H9 (cell line): ENCODE data around the gene FAM170B. TPM values are rescaled to one million over a fixed set of nuclear protein-coding genes. Genes with fewer than 3 reads are reported as not detected.
A peak's percentile ranks its signal among the peaks of the same experiment; 100 is the strongest.

Experiments used
- DNase-seq: peaks from one replicate; pipeline ENCODE4 v3.0.0-alpha.2; 2017
- H2AFZ ChIP-seq: one replicate; pipeline ENCODE4 v1.6.1; 2013; ENCODE audit warnings: mild to moderate bottlenecking, low read length, control low read depth, moderate library complexity
- H2AK5ac ChIP-seq: 2 replicates; pipeline ENCODE4 v1.6.1; 2013; ENCODE audit warnings: low read length, control low read depth, mixed read lengths; ENCODE audit not compliant: insufficient read length
- H2BK120ac ChIP-seq: one replicate; pipeline ENCODE4 v1.6.1; 2013; ENCODE audit warnings: low read depth, mild to moderate bottlenecking, low read length, control low read depth, inconsistent platforms; ENCODE audit not compliant: poor library complexity, severe bottlenecking
- H2BK12ac ChIP-seq: 2 replicates; pipeline ENCODE4 v1.6.1; 2013; ENCODE audit warnings: low read length, control low read depth, mixed read lengths, low read depth; ENCODE audit not compliant: insufficient read length
- H2BK15ac ChIP-seq: 2 replicates; pipeline ENCODE4 v1.6.1; 2013; ENCODE audit warnings: low read depth, low read length, control low read depth
- H2BK20ac ChIP-seq: one replicate; pipeline ENCODE4 v1.6.1; 2013; ENCODE audit warnings: low read depth, mild to moderate bottlenecking, low read length, control low read depth, inconsistent platforms; ENCODE audit not compliant: poor library complexity, severe bottlenecking
- H2BK5ac ChIP-seq: 2 replicates; pipeline ENCODE4 v1.6.1; 2013; ENCODE audit warnings: low read length, control low read depth, mixed read lengths; ENCODE audit not compliant: insufficient read length
- H3K14ac ChIP-seq: 2 replicates; pipeline ENCODE4 v1.6.1; 2013; ENCODE audit warnings: low read length, control low read depth; ENCODE audit not compliant: insufficient read depth
- H3K18ac ChIP-seq: 2 replicates; pipeline ENCODE4 v1.6.1; 2013; ENCODE audit warnings: low read depth, mild to moderate bottlenecking, mixed read lengths, low read length, control low read depth; ENCODE audit not compliant: insufficient read length
- H3K23ac ChIP-seq: 2 replicates; pipeline ENCODE4 v1.6.1; 2013; ENCODE audit warnings: low read length, control low read depth, mixed read lengths, low read depth; ENCODE audit not compliant: insufficient read length
- H3K23me2 ChIP-seq: 2 replicates; pipeline ENCODE4 v1.6.1; 2013; ENCODE audit warnings: low read depth, mild to moderate bottlenecking, mixed read lengths, low read length, control low read depth; ENCODE audit not compliant: insufficient read length, poor library complexity, severe bottlenecking
- H3K27ac ChIP-seq: 2 replicates; pipeline ENCODE4 v1.5.1; 2013; ENCODE audit warnings: low read length, control low read depth, mixed read lengths, low read depth; ENCODE audit not compliant: insufficient read length
- H3K27me3 ChIP-seq: 2 replicates; pipeline ENCODE4 v1.6.1; 2013; ENCODE audit warnings: low read length, control low read depth, inconsistent platforms; ENCODE audit not compliant: insufficient read depth
- H3K4ac ChIP-seq: 2 replicates; pipeline ENCODE4 v1.6.1; 2013; ENCODE audit warnings: low read depth, mild to moderate bottlenecking, control low read depth, inconsistent platforms, low read length, moderate library complexity
- H3K4me1 ChIP-seq: 2 replicates; pipeline ENCODE4 v1.6.1; 2013; ENCODE audit warnings: low read length, control low read depth, inconsistent platforms; ENCODE audit not compliant: insufficient read depth
- H3K4me2 ChIP-seq: 2 replicates; pipeline ENCODE4 v1.6.1; 2013; ENCODE audit warnings: low read length, control low read depth, mixed read lengths; ENCODE audit not compliant: insufficient read length, insufficient read depth
- H3K56ac ChIP-seq: 2 replicates; pipeline ENCODE4 v1.6.1; 2013; ENCODE audit warnings: low read depth, mild to moderate bottlenecking, mixed read lengths, low read length, control low read depth; ENCODE audit not compliant: insufficient read length
- H3K79me1 ChIP-seq: 2 replicates; pipeline ENCODE4 v1.6.1; 2013; ENCODE audit warnings: low read depth, mild to moderate bottlenecking, moderate library complexity, low read length, control low read depth, inconsistent platforms; ENCODE audit not compliant: insufficient read depth, poor library complexity, severe bottlenecking
- H3K79me2 ChIP-seq: 2 replicates; pipeline ENCODE4 v1.6.1; 2013; ENCODE audit warnings: low read length, control low read depth, inconsistent platforms; ENCODE audit not compliant: insufficient read depth
- H3K9ac ChIP-seq: 2 replicates; pipeline ENCODE4 v1.6.1; 2013; ENCODE audit warnings: low read length, control low read depth, mixed read lengths; ENCODE audit not compliant: insufficient read length; ENCODE audit errors: extremely low read depth
- H3K9me3 ChIP-seq: one replicate; pipeline ENCODE4 v1.6.1; 2013; ENCODE audit warnings: low read depth, low read length, inconsistent platforms; ENCODE audit not compliant: control insufficient read depth
- H3T11ph ChIP-seq: one replicate; pipeline ENCODE4 v1.6.1; 2013; ENCODE audit warnings: mild to moderate bottlenecking, low read length, control low read depth, inconsistent platforms
- H4K20me1 ChIP-seq: one replicate; pipeline ENCODE4 v1.6.1; 2013; ENCODE audit not compliant: control insufficient read depth, insufficient read length, insufficient read depth
- H4K5ac ChIP-seq: 2 replicates; pipeline ENCODE4 v1.6.1; 2013; ENCODE audit warnings: low read depth, mild to moderate bottlenecking, mixed read lengths, low read length, control low read depth; ENCODE audit not compliant: insufficient read length
- H4K8ac ChIP-seq: replicated peaks from 2 replicates; pipeline ENCODE4 v1.6.1; 2013; ENCODE audit warnings: low read length, control low read depth, mixed read lengths, low read depth; ENCODE audit not compliant: insufficient read length
- H4K91ac ChIP-seq: 2 replicates; pipeline ENCODE4 v1.6.1; 2013; ENCODE audit warnings: low read depth, mild to moderate bottlenecking, moderate library complexity, mixed read lengths, low read length, control low read depth; ENCODE audit not compliant: insufficient read length
- H3K27ac Mint-ChIP-seq, 3 experiments: 2 replicates in 2 of 3; 3 replicates in 1 of 3; pipeline ENCODE4 v1.8.0; 2020 to 2021; ENCODE audit warnings: mixed read lengths in 3 of 3, mild to moderate bottlenecking in 1 of 3, moderate library complexity in 1 of 3
- H3K27me3 Mint-ChIP-seq: 2 replicates; pipeline ENCODE4 v1.8.0; 2021; ENCODE audit warnings: low read depth, mild to moderate bottlenecking, moderate library complexity, mixed read lengths
- H3K36me3 Mint-ChIP-seq, 3 experiments: 2 replicates in 2 of 3; 3 replicates in 1 of 3; pipeline ENCODE4 v1.8.0; 2020 to 2021; ENCODE audit warnings: low read depth in 3 of 3, mixed read lengths in 3 of 3; ENCODE audit not compliant: insufficient read depth in 1 of 3
- H3K4me1 Mint-ChIP-seq, 2 experiments: 2 replicates each; pipeline ENCODE4 v1.8.0; 2020; ENCODE audit warnings: mixed read lengths in 2 of 2
- H3K4me3 Mint-ChIP-seq, 2 experiments: 2 replicates in 1 of 2; 3 replicates in 1 of 2; pipeline ENCODE4 v1.8.0; 2020 to 2021; ENCODE audit warnings: mild to moderate bottlenecking in 2 of 2, mixed read lengths in 2 of 2, moderate library complexity in 1 of 2
- H3K9me3 Mint-ChIP-seq, 2 experiments: 2 replicates in 1 of 2; 3 replicates in 1 of 2; pipeline ENCODE4 v1.8.0; 2020; ENCODE audit warnings: mild to moderate bottlenecking in 2 of 2, mixed read lengths in 2 of 2, moderate library complexity in 1 of 2
- CTCF ChIP-seq: fragments of 200-600 bp; sonication (generic); conservative IDR thresholded peaks from 3 replicates; pipeline ENCODE4 v1.8.0; 2021; ENCODE audit warnings: antibody characterized with exemption, mild to moderate bottlenecking
- WGBS: extraction: QIAGEN DNeasy Blood & Tissue Kit; methylation state at CpG from one replicate; pipeline ENCODE4 v1.1.7; 2013; ENCODE audit warnings: missing lambda C conversion rate, low lambda C conversion rate, mixed read lengths; ENCODE audit not compliant: insufficient read length; ENCODE audit errors: extremely low coverage; 5-methylcytosine and 5-hydroxymethylcytosine counted together
- total RNA-seq: library from RNA; stranded (reverse); gene quantifications from 2 replicates; pipeline ENCODE4 v1.2.1, GENCODE V29; 2021

FAM170B gene
- total RNA-seq, 1 experiment from 2014 or later: not detected

DNA sequence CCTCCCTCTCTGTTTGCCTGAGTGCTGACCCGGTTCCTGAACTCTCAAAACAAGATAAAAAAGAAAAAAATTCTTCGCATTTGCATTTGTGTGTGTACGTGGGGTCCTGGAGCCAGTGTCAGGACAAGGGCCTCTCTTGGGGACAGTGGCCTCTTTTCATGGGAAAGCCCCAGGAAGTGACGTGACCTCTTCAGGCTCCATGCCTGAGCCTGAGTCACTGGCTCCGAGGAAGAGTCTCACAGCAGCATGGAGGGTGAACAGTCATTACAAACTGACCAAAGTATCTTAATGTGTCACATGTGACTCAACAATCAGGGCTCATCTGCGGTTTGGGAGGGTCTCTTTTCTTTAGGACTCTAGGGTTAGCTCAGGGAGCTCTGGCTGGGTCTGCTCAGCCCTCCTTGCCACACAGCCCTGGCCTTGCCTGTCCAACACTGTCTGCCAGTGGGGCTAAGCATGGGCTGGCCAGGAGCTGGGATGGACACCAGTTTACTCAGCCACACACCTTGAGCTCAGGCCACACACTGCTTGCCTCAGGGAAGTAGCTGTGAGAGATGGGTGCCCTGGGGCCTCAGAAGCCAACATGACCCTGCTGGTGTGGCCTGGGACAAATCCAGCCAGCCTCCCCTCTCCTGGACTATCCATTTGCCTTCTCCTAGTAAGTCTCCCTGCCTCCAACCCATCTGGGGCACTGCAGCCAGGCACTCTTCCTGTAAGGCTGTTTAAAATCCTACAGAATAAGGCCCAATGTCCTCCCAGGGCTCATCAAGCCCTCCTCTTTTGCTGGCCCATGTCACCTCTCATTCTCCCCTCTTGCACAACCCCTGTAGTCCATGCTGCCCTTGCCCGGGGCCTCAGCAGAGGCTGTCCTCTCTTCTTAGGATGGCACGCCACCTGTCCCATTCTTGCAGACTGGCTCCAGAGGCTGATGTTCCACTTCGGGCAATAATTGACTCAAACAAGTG lies 43.9 kb upstream of the FAM170B start:
- Histone ChIP-seq H3K79me2 (no peaks in the 10 kb centered on the region), H4K5ac (no peak overlapping the region), H3K23ac (no peak overlapping the region), H3K4me2 (no peak overlapping the region), H3K9me3 (no peaks in the 10 kb centered on the region), H3K18ac (no peak overlapping the region), H3K79me1 (no peaks in the 10 kb centered on the region), H2AK5ac (no peak overlapping the region), H3K9ac (no peak overlapping the region), H3T11ph (no peak overlapping the region), H4K91ac (no peak overlapping the region), H3K14ac (no peak overlapping the region; the same call in 1 of the 2 replicates), H4K20me1 (no peaks in the 10 kb centered on the region), H2BK120ac (no peak overlapping the region), H3K4me1 (no peaks in the 10 kb centered on the region), H2BK15ac (no peak overlapping the region), H2BK12ac (no peak overlapping the region), H3K4ac (no peak overlapping the region), H2BK5ac (no peak overlapping the region), H3K23me2 (no peaks in the 10 kb centered on the region), H3K56ac (no peak overlapping the region), H3K27ac (no peak overlapping the region), H2BK20ac (no peak overlapping the region), H3K27me3 (no peaks in the 10 kb centered on the region), H2AFZ (no peak overlapping the region), H4K8ac (no peak overlapping the region)
- H3K4me1 Mint-ChIP-seq: peaks cover 4 to 9% of the 10 kb centered on the region in 2 experiments
- H3K9me3 Mint-ChIP-seq: 0 out of 5 replicates have a peak, but pooled peaks cover 0 to 3% of the 10 kb centered on the region in 2 experiments
- no peak overlapping the region for H3K4me3 Mint-ChIP-seq
- WGBS: no CpG with 5 or more reads among the region's 9 CpGs
- H3K27ac Mint-ChIP-seq: 0 out of 7 replicates have a peak overlapping the region, but pooled peaks of 1 of the 3 experiments have one; percentile 13
- no peak for TF ChIP-seq CTCF
- DNase-seq: no peak
- H3K36me3 Mint-ChIP-seq: no peaks in the 10 kb centered on the region; a peak in 1 of 7 replicates
- peaks cover 2% of the 10 kb centered on the region for H3K27me3 Mint-ChIP-seq
